SJCRH30 (cell line): Measurements from ENCODE around the gene ANKRD6. TPM values are rescaled to one million over a fixed set of nuclear protein-coding genes. Genes with fewer than 3 reads are reported as not detected.

Experiments used
- DNase-seq, 2 experiments: peaks; one replicate each; pipeline ENCODE4 v3.0.0-alpha.2; 2015 to 2020
- H3K27ac ChIP-seq: fragments of 250-450 bp; sonication (Bioruptor Pico); 2 replicates; pipeline ENCODE4 v1.5.1; 2020; ENCODE audit warnings: mild to moderate bottlenecking, moderate library complexity
- H3K27me3 ChIP-seq: fragments of 250-450 bp; sonication (Bioruptor Pico); 2 replicates; pipeline ENCODE4 v1.5.1; 2020; ENCODE audit warnings: mild to moderate bottlenecking, moderate library complexity
- H3K36me3 ChIP-seq: fragments of 250-450 bp; sonication (Bioruptor Pico); 2 replicates; pipeline ENCODE4 v1.5.1; 2020; ENCODE audit warnings: mild to moderate bottlenecking, moderate library complexity
- H3K4me1 ChIP-seq: fragments of 250-450 bp; sonication (Bioruptor Pico); 2 replicates; pipeline ENCODE4 v1.5.1; 2020; ENCODE audit warnings: mild to moderate bottlenecking, moderate library complexity
- H3K4me3 ChIP-seq: fragments of 250-450 bp; sonication (Bioruptor Pico); 2 replicates; pipeline ENCODE4 v1.5.1; 2020; ENCODE audit warnings: mild to moderate bottlenecking, moderate library complexity
- H3K9me3 ChIP-seq: fragments of 250-450 bp; sonication (Bioruptor Pico); replicated peaks from 2 replicates; pipeline ENCODE4 v1.5.1; 2020; ENCODE audit warnings: mild to moderate bottlenecking, moderate library complexity
- total RNA-seq: library from RNA; depleted of rRNA; stranded (reverse); fragments of >200 nt; shearing (Covaris generic); gene quantifications from 2 replicates; pipeline ENCODE4 v1.2.3, GENCODE V29; 2014

Gene ANKRD6
- total RNA-seq, 1 experiment from 2014 or later: 0.73 TPM

DNA sequence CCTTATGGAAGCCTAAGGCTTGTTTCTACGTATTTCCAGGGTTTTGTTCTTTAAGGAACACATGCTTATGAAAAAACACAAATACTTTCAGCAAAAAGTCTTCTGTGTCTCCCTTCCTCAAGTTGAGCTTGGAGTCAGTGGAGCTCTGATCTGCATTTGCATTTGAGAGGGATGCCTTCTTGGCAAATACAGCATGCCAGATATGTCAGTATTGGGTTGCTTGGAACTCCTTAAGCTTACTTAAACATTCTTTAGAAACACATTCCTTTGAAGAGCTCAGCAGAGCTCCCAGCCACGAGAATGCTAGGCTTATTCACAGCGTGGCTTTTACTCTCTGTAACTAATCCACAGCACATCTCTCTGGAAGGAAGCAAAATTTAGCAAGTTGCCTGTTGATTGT, 68.3 kb downstream of the ANKRD6 start:
- Histone ChIP-seq H3K27me3 (no peaks in the 10 kb centered on the region), H3K4me3 (no peak overlapping the region), H3K36me3 (no peaks in the 10 kb centered on the region), H3K9me3 (no peaks in the 10 kb centered on the region), H3K27ac (no peak overlapping the region), H3K4me1 (no peaks in the 10 kb centered on the region)
- DNase-seq: no peak

DNA sequence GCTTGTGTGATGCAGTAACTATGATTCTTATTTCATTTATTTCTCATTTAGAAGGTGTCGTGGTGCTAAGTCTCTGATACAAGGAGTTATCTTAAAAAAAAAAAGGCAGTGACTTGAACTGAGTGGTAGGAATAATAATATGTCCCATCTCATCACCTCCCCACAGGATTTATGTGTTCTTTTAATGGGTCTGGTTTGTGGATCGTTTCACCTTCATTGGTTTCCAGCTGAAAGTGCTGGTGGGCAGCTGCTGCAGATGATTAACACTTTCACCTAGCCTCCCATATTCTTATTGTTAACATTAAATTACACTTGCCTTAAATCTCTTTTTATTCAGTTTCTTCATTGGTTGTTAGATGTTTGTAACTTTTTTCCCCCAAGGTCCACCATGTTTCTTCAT, 68.8 kb downstream of the ANKRD6 start:
- Histone ChIP-seq H3K27me3 (no peaks in the 10 kb centered on the region), H3K36me3 (no peaks in the 10 kb centered on the region), H3K4me3 (no peak overlapping the region), H3K27ac (no peak overlapping the region), H3K9me3 (no peaks in the 10 kb centered on the region), H3K4me1 (no peaks in the 10 kb centered on the region)
- DNase-seq: no peak

GRCh38 chr6:89503641-89504040, 70.7 kb downstream of the ANKRD6 start:
- Histone ChIP-seq H3K27ac (no peak overlapping the region), H3K4me1 (no peaks in the 10 kb centered on the region), H3K9me3 (no peaks in the 10 kb centered on the region), H3K27me3 (no peaks in the 10 kb centered on the region), H3K4me3 (no peak overlapping the region), H3K36me3 (no peaks in the 10 kb centered on the region)
- no peak for DNase-seq

DNA sequence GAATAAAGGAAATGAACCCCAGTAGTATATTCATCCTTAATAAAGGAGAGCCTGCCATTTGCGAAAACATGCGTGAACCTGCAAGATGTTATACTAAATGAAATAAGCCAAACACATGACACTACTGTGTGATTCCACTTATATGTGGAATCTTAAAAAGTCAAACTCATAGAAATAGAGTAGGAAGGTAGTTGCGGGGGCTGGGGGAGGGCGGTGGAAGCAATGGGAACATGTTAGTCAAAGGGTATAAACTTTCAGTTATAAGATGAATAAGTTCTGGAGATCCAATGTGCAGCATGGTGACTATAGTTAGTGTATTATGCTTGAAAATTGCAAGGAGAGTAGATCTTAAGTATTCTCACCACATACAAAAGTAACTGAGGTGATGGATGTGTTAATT, 72.9 kb downstream of the ANKRD6 start:
- Histone ChIP-seq H3K4me1 (no peaks in the 10 kb centered on the region), H3K27ac (no peak overlapping the region), H3K9me3 (no peaks in the 10 kb centered on the region), H3K4me3 (no peak overlapping the region), H3K27me3 (no peaks in the 10 kb centered on the region), H3K36me3 (no peaks in the 10 kb centered on the region)
- no peak for DNase-seq

- Histone ChIP-seq H3K36me3 (no peaks in the 10 kb centered on the region), H3K4me1 (0 out of 2 replicates have a peak, but pooled peaks cover under 1% of the 10 kb centered on the region), H3K9me3 (no peaks in the 10 kb centered on the region), H3K27ac (no peak overlapping the region), H3K27me3 (no peaks in the 10 kb centered on the region), H3K4me3 (no peak overlapping the region)
- DNase-seq: no peak
Measured at GRCh38 chr6:89506716-89507617, 74.0 kb downstream of the ANKRD6 start.

- H3K36me3 ChIP-seq: no peaks in the 10 kb centered on the region
- H3K9me3 ChIP-seq: no peaks in the 10 kb centered on the region
- no peaks in the 10 kb centered on the region for H3K27me3 ChIP-seq
- no peak overlapping the region for H3K4me3 ChIP-seq
- 0 out of 2 replicates have a peak, but pooled peaks cover 3% of the 10 kb centered on the region for H3K4me1 ChIP-seq
- no peak for DNase-seq
- no peak overlapping the region for H3K27ac ChIP-seq
Measured at GRCh38 chr6:89508755-89509563, 76.0 kb downstream of the ANKRD6 start.

- Histone ChIP-seq H3K36me3 (no peaks in the 10 kb centered on the region), H3K27ac (no peak overlapping the region), H3K4me1 (0 out of 2 replicates have a peak, but pooled peaks cover 3% of the 10 kb centered on the region), H3K4me3 (no peak overlapping the region), H3K9me3 (no peaks in the 10 kb centered on the region), H3K27me3 (no peaks in the 10 kb centered on the region)
- DNase-seq: no peak
Measured at GRCh38 chr6:89509777-89510281, 76.9 kb downstream of the ANKRD6 start.

DNA sequence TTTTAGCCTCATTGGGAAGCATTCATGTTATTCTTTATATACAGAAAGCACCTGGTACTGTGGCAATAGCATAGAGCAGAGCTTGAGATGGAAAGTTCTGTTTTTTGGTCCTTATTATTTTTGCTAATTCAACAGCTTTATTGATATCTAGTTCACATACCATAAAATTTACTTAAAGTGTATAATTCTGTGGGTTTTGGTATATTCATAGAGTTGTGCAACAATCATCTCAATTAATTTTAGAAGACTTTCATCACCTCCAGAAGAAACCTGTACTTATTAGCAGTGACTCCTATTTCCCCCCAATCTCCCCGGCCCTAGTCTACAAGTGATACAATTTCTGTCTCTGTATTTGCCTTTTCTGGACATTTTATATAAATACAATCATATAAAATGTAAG, 77.4 kb downstream of the ANKRD6 start:
- no peaks in the 10 kb centered on the region for H3K9me3 ChIP-seq
- H3K27me3 ChIP-seq: no peaks in the 10 kb centered on the region
- H3K36me3 ChIP-seq: no peaks in the 10 kb centered on the region
- H3K4me1 ChIP-seq: 0 out of 2 replicates have a peak, but pooled peaks cover 3% of the 10 kb centered on the region
- no peak overlapping the region for H3K27ac ChIP-seq
- no peak for DNase-seq
- no peak overlapping the region for H3K4me3 ChIP-seq

DNA sequence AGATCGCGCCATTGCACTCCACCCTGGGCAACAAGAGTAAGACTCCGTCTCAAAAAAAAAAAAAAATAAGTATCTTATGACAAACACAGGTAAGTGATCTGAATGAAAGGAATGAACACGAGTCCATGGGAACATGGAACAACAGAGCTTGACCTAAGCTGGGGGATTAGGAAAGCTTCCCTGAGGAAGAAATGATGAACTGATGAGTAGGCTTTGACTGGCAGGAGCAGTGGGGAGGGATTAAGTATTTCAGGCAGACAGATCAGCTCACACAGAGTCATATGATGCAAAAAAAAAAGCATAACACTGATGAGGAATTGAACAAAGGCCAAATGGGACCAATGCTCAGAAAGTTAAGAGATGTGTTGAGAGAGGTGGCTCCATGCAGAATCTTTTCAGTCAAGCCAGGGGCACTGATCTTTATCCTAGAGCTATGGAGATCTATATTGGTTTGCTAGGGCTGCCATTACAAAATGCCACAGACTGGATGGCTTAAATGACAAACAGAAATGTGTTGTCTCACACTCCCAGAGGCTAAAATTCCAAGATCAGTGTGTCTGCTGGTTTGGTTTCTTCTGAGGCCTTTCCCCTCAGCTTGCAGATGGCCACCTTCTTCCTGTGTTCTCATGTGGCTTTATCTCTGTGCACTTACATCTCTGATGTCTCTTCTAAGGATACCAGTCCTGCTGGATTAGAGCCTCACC, 85.6 kb downstream of the ANKRD6 start:
- peak; percentile 8 to 35 for DNase-seq
- Histone ChIP-seq H3K27ac (no peak overlapping the region), H3K4me3 (no peak overlapping the region), H3K4me1 (no peaks in the 10 kb centered on the region), H3K36me3 (no peaks in the 10 kb centered on the region), H3K9me3 (no peaks in the 10 kb centered on the region; the same call in 1 of the 2 replicates), H3K27me3 (0 out of 2 replicates have a peak, but pooled peaks cover 3% of the 10 kb centered on the region)

DNA sequence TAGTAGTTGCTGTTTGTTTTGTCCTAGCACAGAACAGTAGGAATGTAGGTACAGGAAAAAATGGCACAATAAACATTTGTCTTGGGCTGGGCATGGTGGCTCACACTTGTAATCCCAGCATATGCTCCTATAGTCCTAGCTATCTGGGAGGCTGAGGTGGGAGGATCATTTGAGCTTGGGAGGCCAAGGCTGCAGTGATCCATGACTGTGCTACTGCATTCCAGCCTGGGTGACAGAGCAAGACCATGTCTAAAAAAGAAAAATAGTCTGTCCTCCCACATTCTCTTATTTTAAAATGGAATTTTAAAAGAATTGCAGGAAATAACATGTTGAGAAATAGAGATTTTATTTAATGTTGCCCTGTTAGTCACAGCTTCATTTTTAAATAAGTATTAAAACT, 87.8 kb downstream of the ANKRD6 start:
- Histone ChIP-seq H3K27me3 (0 out of 2 replicates have a peak, but pooled peaks cover 3% of the 10 kb centered on the region), H3K36me3 (no peaks in the 10 kb centered on the region), H3K4me1 (no peaks in the 10 kb centered on the region), H3K9me3 (no peaks in the 10 kb centered on the region; the same call in 1 of the 2 replicates), H3K27ac (no peak overlapping the region), H3K4me3 (no peak overlapping the region)
- DNase-seq: no peak

DNA sequence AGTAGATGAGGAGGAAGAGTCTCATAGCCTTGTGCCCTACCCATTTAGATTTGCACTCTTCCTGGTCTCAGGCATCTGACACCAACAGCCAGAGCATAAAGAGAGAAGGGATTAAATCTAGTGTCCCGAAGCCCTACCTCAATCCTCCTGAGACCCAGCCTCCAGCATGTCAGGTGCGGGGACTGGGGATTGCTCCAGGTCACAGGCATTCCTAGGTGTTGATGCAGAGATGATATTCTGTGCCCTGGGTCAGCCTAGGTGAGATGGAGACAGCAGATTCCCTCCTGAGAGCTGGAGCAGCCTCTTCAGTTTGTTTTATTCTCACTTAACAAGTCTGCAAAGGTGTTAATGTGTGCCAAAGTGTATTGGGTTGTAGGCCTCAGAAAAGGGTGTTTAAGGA, 89.8 kb downstream of the ANKRD6 start:
- H3K4me3 ChIP-seq: no peak overlapping the region
- no peak overlapping the region for H3K27ac ChIP-seq
- no peaks in the 10 kb centered on the region for H3K4me1 ChIP-seq
- no peaks in the 10 kb centered on the region; the same call in 1 of the 2 replicates for H3K9me3 ChIP-seq
- no peak for DNase-seq
- H3K27me3 ChIP-seq: 0 out of 2 replicates have a peak, but pooled peaks cover 3% of the 10 kb centered on the region
- H3K36me3 ChIP-seq: no peaks in the 10 kb centered on the region

DNA sequence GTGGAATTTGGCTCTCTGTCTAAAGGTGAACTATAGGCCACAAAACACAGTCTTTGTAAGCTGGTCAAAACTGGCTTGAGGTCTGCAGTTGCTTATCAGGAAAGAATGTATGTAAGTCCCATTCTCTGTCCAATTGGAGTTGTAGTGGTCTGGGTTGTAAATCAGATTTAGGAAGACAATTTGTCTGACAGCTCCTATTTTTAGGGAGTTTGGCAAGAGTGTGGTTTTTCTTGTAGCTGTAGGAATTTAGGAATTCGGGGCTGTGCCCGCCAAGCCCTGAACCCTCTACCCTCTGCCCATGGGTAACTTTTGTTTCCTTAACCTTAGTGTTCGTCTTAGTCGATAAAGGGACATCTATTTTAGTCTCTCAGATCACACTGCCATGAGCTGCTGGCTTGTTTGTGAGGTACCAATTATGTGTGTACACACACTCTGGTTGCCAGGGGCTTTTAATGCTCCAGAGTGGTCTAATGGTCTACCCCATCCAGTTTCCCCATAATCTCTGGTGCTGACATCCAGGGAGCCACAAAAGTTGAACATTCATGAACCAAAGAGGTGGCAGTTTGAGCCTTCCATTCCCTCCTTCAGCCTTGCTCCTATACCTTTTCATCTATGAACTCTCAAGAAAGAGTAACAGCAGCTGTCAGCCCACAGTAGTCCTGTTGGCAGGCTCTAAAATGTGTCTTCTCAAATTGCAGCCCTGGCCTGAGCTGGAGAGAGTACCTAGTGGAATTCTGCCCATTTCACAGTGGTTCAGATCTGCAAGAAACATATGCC, 93.0 kb downstream of the ANKRD6 start:
- no peak for DNase-seq
- Histone ChIP-seq H3K36me3 (no peaks in the 10 kb centered on the region), H3K27ac (no peak overlapping the region), H3K4me3 (no peak overlapping the region), H3K4me1 (no peaks in the 10 kb centered on the region), H3K27me3 (no peaks in the 10 kb centered on the region), H3K9me3 (no peaks in the 10 kb centered on the region)

DNA sequence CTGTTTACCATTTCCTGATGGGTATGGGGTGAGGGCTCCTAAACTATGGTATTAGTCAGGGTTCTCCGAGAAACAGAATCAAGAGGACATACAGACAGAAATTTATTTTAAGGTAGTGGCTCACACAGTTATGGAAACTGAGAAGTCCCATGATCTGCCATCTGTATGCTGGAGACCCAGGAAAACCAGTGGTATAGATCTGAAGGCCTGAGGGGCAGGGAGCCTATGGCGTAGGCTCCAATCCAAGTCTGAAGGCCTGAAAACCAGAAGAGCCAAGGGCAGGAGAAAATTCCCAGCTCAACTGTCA, 93.6 kb downstream of the ANKRD6 start:
- H3K4me1 ChIP-seq: no peaks in the 10 kb centered on the region
- no peaks in the 10 kb centered on the region for H3K36me3 ChIP-seq
- H3K27ac ChIP-seq: no peak overlapping the region
- no peaks in the 10 kb centered on the region for H3K27me3 ChIP-seq
- H3K4me3 ChIP-seq: no peak overlapping the region
- H3K9me3 ChIP-seq: no peaks in the 10 kb centered on the region
- no peak for DNase-seq

DNA sequence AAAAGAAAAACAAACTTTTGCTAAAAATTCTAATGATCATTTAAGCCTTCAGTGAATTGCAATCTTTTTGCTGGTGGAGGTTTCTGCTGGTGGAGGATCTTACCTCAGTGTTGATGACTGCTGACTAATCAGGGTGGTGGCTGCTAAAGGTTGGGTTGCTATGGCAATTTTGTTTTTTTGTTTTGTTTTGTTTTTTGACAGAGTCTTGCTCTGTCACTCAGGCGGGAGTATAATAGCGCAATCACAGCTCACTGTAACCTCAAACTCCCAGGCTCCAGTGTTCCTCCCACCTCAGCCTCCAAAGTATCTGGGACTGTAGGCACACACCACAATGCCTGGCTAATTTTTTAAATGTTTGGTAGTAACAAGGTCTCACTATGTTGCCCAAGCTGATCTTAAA, 94.7 kb downstream of the ANKRD6 start:
- Histone ChIP-seq H3K27me3 (no peaks in the 10 kb centered on the region), H3K36me3 (no peaks in the 10 kb centered on the region), H3K9me3 (no peaks in the 10 kb centered on the region), H3K4me1 (no peaks in the 10 kb centered on the region), H3K27ac (no peak overlapping the region), H3K4me3 (no peak overlapping the region)
- no peak for DNase-seq
